Small intestine (tissue), 7 donors: ENCODE results near the gene FAM78A. TPM values are rescaled to one million over a fixed set of nuclear protein-coding genes. Genes with fewer than 3 reads are reported as not detected.

Source experiments
- DNase-seq, 2 donors: peaks; one replicate each; pipeline versions ENCODE4 v3.0.0 to v3.0.0-alpha.2; 2013
- FAIRE-seq: peaks from 2 replicates; lab custom pipeline; 2012; peaks lifted over from hg19 to GRCh38; lab: Jason Lieb, UNC
- H3K27ac ChIP-seq, 3 donors: one replicate each; pipeline ENCODE4 v1.5.1; 2013; ENCODE audit warnings: low read length in 2 of 3, mild to moderate bottlenecking in 2 of 3, control low read depth in 1 of 3, inconsistent platforms in 1 of 3, low read depth in 1 of 3, moderate library complexity in 1 of 3
- H3K27me3 ChIP-seq, 3 donors: one replicate each; pipeline ENCODE4 v1.6.1; 2013; ENCODE audit warnings: low read length in 3 of 3, inconsistent platforms in 1 of 3; ENCODE audit not compliant: control insufficient read depth in 3 of 3, insufficient read depth in 3 of 3
- H3K36me3 ChIP-seq, 3 donors: one replicate each; pipeline ENCODE4 v1.6.1; 2013; ENCODE audit warnings: low read length in 3 of 3, inconsistent platforms in 1 of 3, low read depth in 1 of 3, mild to moderate bottlenecking in 1 of 3, moderate library complexity in 1 of 3; ENCODE audit not compliant: control insufficient read depth in 3 of 3, insufficient read depth in 2 of 3
- H3K4me1 ChIP-seq, 3 donors: one replicate each; pipeline ENCODE4 v1.6.1; 2013; ENCODE audit warnings: low read length in 2 of 3, inconsistent platforms in 1 of 3, low read depth in 1 of 3, mild to moderate bottlenecking in 1 of 3, moderate library complexity in 1 of 3; ENCODE audit not compliant: control insufficient read depth in 3 of 3, insufficient read depth in 2 of 3
- H3K4me3 ChIP-seq, 3 donors: one replicate each; pipeline ENCODE4 v1.5.1; 2013; ENCODE audit warnings: low read length in 3 of 3, control low read depth in 1 of 3, inconsistent platforms in 1 of 3, low read depth in 1 of 3, mild to moderate bottlenecking in 1 of 3, moderate library complexity in 1 of 3
- H3K9me3 ChIP-seq, 2 donors: one replicate each; pipeline ENCODE4 v1.6.1; 2013; ENCODE audit warnings: low read depth in 1 of 2, low read length in 1 of 2; ENCODE audit not compliant: control insufficient read depth in 2 of 2, insufficient read depth in 1 of 2
- WGBS, 3 donors: extraction: QIAGEN DNeasy Blood & Tissue Kit; methylation state at CpG; one replicate each; pipeline ENCODE4 v1.1.7; 2013; 5-methylcytosine and 5-hydroxymethylcytosine counted together
- polyA plus RNA-seq, 4 donors: library from polyadenylated mRNA; stranded (reverse) in 3 of 4; unstranded in 1 of 4; fragments of 200-250 nt in 3 of 4; fragments of 120-200 nt in 1 of 4; gene quantifications; one replicate each; pipeline versions ENCODE4 v1.2.1 to v1.2.3, GENCODE V29; 2013
- donor health status: healthy with polysubstance abuse.
- donor health status: control.
- donor health status: control.
- donor health status: Bipolar disorder and iron deficiency.
- donor health status: healthy.

FAM78A gene
- polyA plus RNA-seq, 4 donors: 0.89 to 3.2 (median 2.0) TPM

DNA sequence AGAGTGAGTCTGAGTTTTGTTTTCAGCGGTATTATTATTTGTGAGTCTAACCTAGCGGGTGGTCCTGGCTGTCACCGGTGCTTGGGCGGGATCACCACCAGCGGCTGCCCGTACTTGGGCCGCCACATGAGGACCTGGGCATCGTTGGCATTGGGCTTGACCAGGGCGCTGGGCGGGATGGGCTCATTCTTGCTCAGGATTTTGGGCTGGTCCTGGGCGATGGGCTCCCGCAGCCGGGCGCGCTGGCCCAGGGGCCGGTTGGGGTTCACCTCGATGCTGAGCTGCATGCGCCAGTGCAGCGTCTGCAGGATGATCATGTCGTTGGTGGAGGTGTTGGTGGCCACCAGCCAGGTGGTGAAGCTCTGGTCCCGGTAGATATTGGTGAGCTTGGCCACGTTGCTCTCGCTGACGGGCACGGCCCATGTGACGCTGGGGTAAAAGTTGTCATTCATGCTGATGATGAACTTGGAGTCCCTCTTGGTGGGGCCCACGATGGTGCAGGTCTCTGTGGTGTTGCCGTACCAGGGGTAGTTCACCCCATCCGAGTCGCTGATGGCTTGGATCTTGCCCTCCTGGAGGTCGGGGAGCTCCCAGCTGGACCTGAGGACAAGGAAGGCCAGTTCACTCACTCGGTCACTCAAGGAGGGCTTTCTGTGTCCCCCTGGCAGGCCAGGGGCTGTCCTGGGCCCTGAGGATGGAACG is 15.4 kb downstream of the FAM78A start:
- Histone ChIP-seq H3K27ac (no peak overlapping the region), H3K36me3 (peaks cover 0 to 3% (median 0%) of the 10 kb centered on the region in 3 donors), H3K27me3 (no peaks in the 10 kb centered on the region), H3K4me1 (no peaks in the 10 kb centered on the region), H3K4me3 (no peak overlapping the region), H3K9me3 (no peaks in the 10 kb centered on the region)
- DNase-seq: no peak
- FAIRE-seq: no peak
- WGBS, 3 donors: 91 to 94% (median 92%) methylated on average over 33 of the region's 33 CpGs

DNA sequence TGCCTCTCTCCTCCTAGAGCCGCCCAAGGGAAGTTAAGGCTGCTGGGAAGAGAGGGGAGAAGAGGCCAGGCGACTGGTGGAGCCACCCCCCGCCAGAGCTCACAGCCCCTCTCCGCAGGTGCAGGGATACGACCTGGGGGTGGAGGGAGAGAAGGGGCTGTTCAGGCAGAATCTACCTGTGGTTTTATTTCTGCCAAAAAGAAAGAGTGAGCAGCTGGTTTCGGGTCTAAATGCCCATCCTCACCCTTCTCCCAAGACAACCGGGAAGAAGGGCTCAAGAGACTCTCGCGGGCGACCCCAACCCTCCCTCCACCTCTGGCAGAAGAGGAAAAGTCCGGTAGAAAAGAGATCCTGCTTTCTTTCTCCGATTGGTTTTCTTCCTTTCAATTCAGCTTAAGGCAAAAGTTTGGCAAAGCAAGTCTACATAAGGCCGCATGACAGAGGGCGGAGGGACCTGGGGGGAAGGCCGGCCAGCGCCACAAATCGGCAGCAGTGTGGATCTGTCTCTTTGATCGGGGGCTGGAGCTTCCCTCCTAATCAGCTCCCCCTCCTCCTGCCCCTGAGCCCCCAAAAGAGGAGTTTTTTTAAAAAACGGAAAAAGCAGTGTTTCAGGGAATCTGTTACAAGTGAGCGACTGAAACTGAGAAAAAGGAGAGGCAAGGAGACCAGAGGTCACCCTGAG is 16.3 kb downstream of the FAM78A start:
- FAIRE-seq: no peak
- WGBS, 3 donors: 74 to 84% (median 80%) methylated on average over 19 to 20 of the region's 20 CpGs
- Histone ChIP-seq H3K4me1 (no peaks in the 10 kb centered on the region), H3K27me3 (no peaks in the 10 kb centered on the region), H3K27ac (no peak overlapping the region), H3K36me3 (peaks cover 0 to 3% (median 0%) of the 10 kb centered on the region in 3 donors), H3K9me3 (no peaks in the 10 kb centered on the region), H3K4me3 (no peak overlapping the region)
- DNase-seq: no peak

- no peak for FAIRE-seq
- WGBS, 3 donors: 91 to 95% (median 94%) methylated on average over 9 to 12 of the region's 12 CpGs
These were observed 16.8 kb downstream of the FAM78A start for GRCh38 chr9:131259432-131259898.

DNA sequence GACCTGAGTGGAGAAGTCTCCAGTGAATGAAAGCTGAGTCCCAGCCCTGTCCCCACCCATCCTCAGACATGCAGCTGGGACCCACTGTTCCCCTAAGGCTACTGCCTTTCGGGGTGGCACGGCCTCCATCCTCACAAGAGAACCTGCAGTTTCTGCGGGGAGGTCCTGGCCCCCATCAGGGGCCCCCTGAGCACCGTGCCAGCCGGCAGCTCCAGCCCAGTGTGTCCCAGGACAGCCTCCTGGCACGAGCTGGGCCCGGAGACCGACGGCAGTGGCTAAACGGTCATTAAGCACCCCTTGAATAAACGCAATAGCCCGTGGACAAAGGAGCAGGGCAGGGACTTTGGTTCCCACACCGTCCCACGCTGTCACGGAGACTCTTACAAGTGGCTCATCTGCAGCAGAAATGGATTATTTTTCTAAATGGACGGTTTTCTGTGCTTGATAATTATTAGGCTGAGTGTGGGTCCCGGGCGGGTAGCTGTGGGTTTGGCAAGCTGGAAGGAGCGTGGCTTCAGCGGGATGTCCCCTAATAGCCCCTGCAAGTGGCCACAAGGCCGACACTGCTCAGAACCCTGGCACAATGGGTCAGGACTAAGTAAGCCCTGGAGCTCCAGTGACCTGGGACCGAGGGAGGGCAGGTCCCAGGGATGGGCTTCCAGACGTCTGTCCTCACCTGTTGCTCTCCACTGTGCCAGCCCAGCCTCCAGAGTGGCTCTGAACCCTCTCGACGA is 17.4 kb downstream of the FAM78A start:
- Histone ChIP-seq H3K9me3 (no peaks in the 10 kb centered on the region), H3K27me3 (no peaks in the 10 kb centered on the region), H3K4me1 (no peaks in the 10 kb centered on the region), H3K36me3 (peaks cover 0 to 3% (median 0%) of the 10 kb centered on the region in 3 donors), H3K4me3 (no peak overlapping the region), H3K27ac (no peak overlapping the region)
- DNase-seq (no peak), FAIRE-seq (no peak)
- WGBS, 3 donors: 69 to 83% (median 80%) methylated on average over 24 to 25 of the region's 25 CpGs

More at GRCh38 chr9:131259432-131259898, 16.8 kb downstream of the FAM78A start:
- DNase-seq: no peak
- no peak overlapping the region for H3K27ac ChIP-seq
- peaks cover 0 to 3% (median 0%) of the 10 kb centered on the region in 3 donors for H3K36me3 ChIP-seq
- H3K27me3 ChIP-seq: no peaks in the 10 kb centered on the region
- no peak overlapping the region for H3K4me3 ChIP-seq
- no peaks in the 10 kb centered on the region for H3K9me3 ChIP-seq
- no peaks in the 10 kb centered on the region for H3K4me1 ChIP-seq

- no peaks in the 10 kb centered on the region for H3K27me3 ChIP-seq
- FAIRE-seq: no peak
- H3K9me3 ChIP-seq: no peaks in the 10 kb centered on the region
- WGBS, 3 donors: 71 to 77% (median 74%) methylated on average over 14 to 15 of the region's 15 CpGs
- H3K4me1 ChIP-seq: no peaks in the 10 kb centered on the region
- no peak for DNase-seq
- H3K36me3 ChIP-seq: peaks cover 0 to 3% (median 0%) of the 10 kb centered on the region in 3 donors
- no peak overlapping the region for H3K27ac ChIP-seq
- no peak overlapping the region for H3K4me3 ChIP-seq
These were observed 18.1 kb downstream of the FAM78A start for GRCh38 chr9:131258186-131258585.

GRCh38 chr9:131257266-131258025 is 18.9 kb downstream of the FAM78A start:
- no peak for FAIRE-seq
- no peak for DNase-seq
- no peaks in the 10 kb centered on the region for H3K9me3 ChIP-seq
- no peaks in the 10 kb centered on the region for H3K27me3 ChIP-seq
- H3K4me3 ChIP-seq: no peak overlapping the region
- no peak overlapping the region for H3K27ac ChIP-seq
- 80 to 90% (median 80%) methylated on average over 15 of the region's 15 CpGs for WGBS, 3 donors
- no peaks in the 10 kb centered on the region for H3K4me1 ChIP-seq
- H3K36me3 ChIP-seq: peaks cover 0 to 3% (median 0%) of the 10 kb centered on the region in 3 donors

DNA sequence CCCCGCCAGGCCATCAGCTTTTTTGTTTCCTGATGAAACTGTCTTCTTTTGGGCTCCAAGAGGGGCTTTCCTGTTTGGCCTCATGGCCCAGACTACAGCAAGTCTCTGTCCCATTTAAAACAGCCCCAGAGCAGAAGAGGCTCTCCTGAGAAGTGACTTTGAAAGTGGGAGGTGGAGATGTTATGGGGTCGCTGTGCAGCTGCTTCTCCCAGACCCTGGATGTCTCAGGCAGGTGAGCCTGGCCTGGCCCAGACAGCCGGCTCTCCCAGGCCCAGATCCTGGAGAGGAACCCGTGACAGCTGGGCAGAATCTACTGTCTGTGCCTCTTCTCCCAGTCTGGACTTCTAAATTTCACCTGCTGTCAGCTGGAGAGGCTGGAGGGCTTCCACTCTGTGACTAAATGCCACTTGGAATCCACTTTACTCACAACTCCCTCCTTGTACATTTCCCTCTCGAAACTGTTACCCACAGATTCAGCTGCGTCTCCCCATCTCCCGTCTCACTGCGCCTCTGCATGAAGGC is 20.6 kb downstream of the FAM78A start:
- Histone ChIP-seq H3K27ac (peak overlapping the region in 2 of 3 donors; percentile 38 to 96), H3K27me3 (no peaks in the 10 kb centered on the region), H3K9me3 (no peaks in the 10 kb centered on the region), H3K4me1 (no peaks in the 10 kb centered on the region), H3K36me3 (peaks cover 0 to 3% (median 0%) of the 10 kb centered on the region in 3 donors), H3K4me3 (no peak overlapping the region)
- no peak for DNase-seq
- no peak for FAIRE-seq
- WGBS, 3 donors: 62 to 73% (median 70%) methylated on average over 8 of the region's 8 CpGs
